Endodermal cell (in vitro differentiated cells): ENCODE data around the gene SIKE1. TPM values are rescaled to one million over a fixed set of nuclear protein-coding genes. Genes with fewer than 3 reads are reported as not detected.
"Not testable (repeated sequence)": the region's sequence is repeated elsewhere in the genome, so short reads cannot be mapped to it uniquely, and the experiment has no call there.

Experiments
- DNase-seq: peaks from one replicate; pipeline ENCODE4 v3.0.0-alpha.2; 2017
- H3K27ac ChIP-seq: 2 replicates; pipeline ENCODE4 v1.5.1; 2013; ENCODE audit warnings: mild to moderate bottlenecking, low read depth, low read length, moderate library complexity
- H3K27me3 ChIP-seq: 2 replicates; pipeline ENCODE4 v1.6.1; 2013; ENCODE audit warnings: mild to moderate bottlenecking, low read length, moderate library complexity; ENCODE audit not compliant: insufficient read depth, control insufficient read depth, poor library complexity, severe bottlenecking
- H3K36me3 ChIP-seq: 2 replicates; pipeline ENCODE4 v1.7.0; 2013; ENCODE audit warnings: mild to moderate bottlenecking, low read length, moderate library complexity; ENCODE audit not compliant: control insufficient read depth, insufficient read depth
- H3K4me1 ChIP-seq: one replicate; pipeline ENCODE4 v1.7.0; 2013; ENCODE audit warnings: low read length; ENCODE audit not compliant: control insufficient read depth, insufficient read depth
- H3K4me3 ChIP-seq: 2 replicates; pipeline ENCODE4 v1.5.1; 2013; ENCODE audit warnings: mild to moderate bottlenecking, low read length, moderate library complexity
- H3K9ac ChIP-seq: 2 replicates; pipeline ENCODE4 v1.6.1; 2013; ENCODE audit warnings: mild to moderate bottlenecking, low read length, moderate library complexity; ENCODE audit not compliant: poor library complexity, severe bottlenecking; ENCODE audit errors: extremely low read depth
- H3K9me3 ChIP-seq: 2 replicates; pipeline ENCODE4 v1.6.1; 2013; ENCODE audit warnings: mild to moderate bottlenecking, low read length, moderate library complexity; ENCODE audit not compliant: control insufficient read depth
- H3K27ac Mint-ChIP-seq: 2 replicates; pipeline ENCODE4 v1.8.0; 2020; ENCODE audit warnings: mixed read lengths
- H3K27me3 Mint-ChIP-seq: 2 replicates; pipeline ENCODE4 v1.8.0; 2021; ENCODE audit warnings: mild to moderate bottlenecking, mixed read lengths; ENCODE audit not compliant: insufficient read depth
- H3K36me3 Mint-ChIP-seq: 2 replicates; pipeline ENCODE4 v1.8.0; 2020; ENCODE audit warnings: low read depth, mixed read lengths
- H3K4me1 Mint-ChIP-seq: 2 replicates; pipeline ENCODE4 v1.8.0; 2020; ENCODE audit warnings: mixed read lengths
- H3K4me3 Mint-ChIP-seq: 2 replicates; pipeline ENCODE4 v1.8.0; 2020; ENCODE audit warnings: mild to moderate bottlenecking, moderate library complexity, mixed read lengths
- H3K9me3 Mint-ChIP-seq: 2 replicates; pipeline ENCODE4 v1.8.0; 2020; ENCODE audit warnings: mild to moderate bottlenecking, mixed read lengths
- CTCF ChIP-seq: fragments of 200-600 bp; sonication (generic); conservative IDR thresholded peaks from 2 replicates; pipeline ENCODE4 v1.5.0; 2021; ENCODE audit warnings: antibody characterized with exemption, mild to moderate bottlenecking
- WGBS, 2 experiments: methylation state at CpG; one replicate each; pipeline versions ENCODE4 v1.1.5 to v1.1.7; 2013; ENCODE audit warnings: missing lambda C conversion rate in 2 of 2, mixed read lengths in 1 of 2; ENCODE audit not compliant: insufficient coverage in 1 of 2, insufficient read length in 1 of 2; 5-methylcytosine and 5-hydroxymethylcytosine counted together
- total RNA-seq, 2 donors: library from RNA; stranded (reverse); fragmentation: NEBNext Ultra II Directional in 1 of 2; extraction: Animal tissue kit (Norgen Biotek cat#: 25700) in 1 of 2; gene quantifications; 2 replicates in 1 of 2; 3 replicates in 1 of 2; pipeline ENCODE4 v1.2.1, GENCODE V29; 2021

The SIKE1 gene
- total RNA-seq, 2 donors from 2014 or later, result 69.0 to 72.2 TPM

GRCh38 chr1:114782476-114782875 lies 2.0 kb upstream of the SIKE1 start:
- Histone ChIP-seq H3K27me3 (peaks cover 41% of the 10 kb centered on the region), H3K4me1 (no peaks in the 10 kb centered on the region), H3K9ac (no peak overlapping the region), H3K36me3 (peaks cover 15% of the 10 kb centered on the region), H3K27ac (no peak overlapping the region), H3K9me3 (no peaks in the 10 kb centered on the region), H3K4me3 (no peak overlapping the region)
- H3K36me3 Mint-ChIP-seq, result peaks cover 14% of the 10 kb centered on the region
- DNase-seq, result no peak
- peaks cover 58% of the 10 kb centered on the region for H3K27me3 Mint-ChIP-seq
- no peaks in the 10 kb centered on the region for H3K4me1 Mint-ChIP-seq
- 82 to 83% methylated on average over 3 to 5 of the region's 5 CpGs for WGBS, 2 experiments
- no peak for TF ChIP-seq CTCF
- H3K9me3 Mint-ChIP-seq, result peaks cover 20% of the 10 kb centered on the region
- H3K4me3 Mint-ChIP-seq, result no peak overlapping the region
- no peak overlapping the region for H3K27ac Mint-ChIP-seq

DNA sequence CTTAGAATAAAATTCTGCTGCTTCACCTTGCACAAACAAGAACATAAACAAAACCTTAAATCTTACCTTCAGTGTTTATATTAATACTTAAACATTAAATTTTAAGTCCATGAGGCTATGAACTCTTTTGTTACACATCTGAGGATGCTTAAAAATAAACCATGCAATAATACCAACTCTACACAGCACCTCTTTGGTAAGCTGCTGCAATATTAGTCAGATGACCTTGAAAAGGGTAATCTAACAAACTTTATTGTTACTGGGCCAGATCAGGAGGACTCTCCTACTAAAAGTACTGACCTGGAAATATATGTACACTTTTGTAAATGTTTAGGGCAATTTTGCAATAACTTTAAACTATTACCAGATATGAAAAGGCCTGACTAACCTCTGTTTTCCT lies 763 bp downstream of the SIKE1 start:
- Mint-ChIP-seq H3K4me1 (no peaks in the 10 kb centered on the region), H3K9me3 (no peaks in the 10 kb centered on the region), H3K4me3 (peak overlapping the region; percentile 100), H3K36me3 (peaks cover 28% of the 10 kb centered on the region), H3K27me3 (peaks cover 30% of the 10 kb centered on the region), H3K27ac (peak overlapping the region; percentile 99)
- no peak overlapping the region for H3K27ac ChIP-seq
- no peaks in the 10 kb centered on the region for H3K4me1 ChIP-seq
- peak overlapping the region; percentile 93 for H3K9ac ChIP-seq
- TF ChIP-seq CTCF, result no peak
- peak overlapping the region; percentile 99 for H3K4me3 ChIP-seq
- no peak for DNase-seq
- H3K36me3 ChIP-seq, result peaks cover 40% of the 10 kb centered on the region
- no peaks in the 10 kb centered on the region for H3K9me3 ChIP-seq
- peaks cover 33% of the 10 kb centered on the region for H3K27me3 ChIP-seq

GRCh38 chr1:114776726-114777125 lies 3.8 kb downstream of the SIKE1 start:
- H3K9me3 Mint-ChIP-seq, H3K27ac Mint-ChIP-seq, H3K27me3 ChIP-seq, H3K4me1 ChIP-seq, H3K9ac ChIP-seq, H3K4me1 Mint-ChIP-seq, H3K4me3 ChIP-seq, H3K9me3 ChIP-seq, DNase-seq, H3K27ac ChIP-seq, H3K4me3 Mint-ChIP-seq, H3K27me3 Mint-ChIP-seq: not testable (repeated sequence)
- peaks cover 67% of the 10 kb centered on the region for H3K36me3 ChIP-seq
- peaks cover 43% of the 10 kb centered on the region for H3K36me3 Mint-ChIP-seq
- WGBS, 2 experiments, result 88% methylated on average over 2 of the region's 4 CpGs; no CpG with 5 or more reads in 1 of the 2 experiments

GRCh38 chr1:114771992-114772391 lies 8.5 kb downstream of the SIKE1 start:
- Histone ChIP-seq H3K27me3 (no peaks in the 10 kb centered on the region), H3K36me3 (peaks cover 67% of the 10 kb centered on the region), H3K9ac (no peak overlapping the region), H3K4me1 (no peaks in the 10 kb centered on the region), H3K9me3 (no peaks in the 10 kb centered on the region), H3K27ac (no peak overlapping the region), H3K4me3 (no peak overlapping the region)
- Mint-ChIP-seq H3K27me3 (no peaks in the 10 kb centered on the region), H3K27ac (no peak overlapping the region), H3K36me3 (peaks cover 27% of the 10 kb centered on the region), H3K4me3 (no peak overlapping the region), H3K9me3 (no peaks in the 10 kb centered on the region), H3K4me1 (no peaks in the 10 kb centered on the region)
- no peak for TF ChIP-seq CTCF
- WGBS, 2 experiments, result 100% methylated on average over 1 of the region's 1 CpG; no CpG with 5 or more reads in 1 of the 2 experiments
- DNase-seq, result no peak
